BLaER1 treated with 17β-estradiol and CSF1 and Interleukin-3, amounts not matched to agents 10 nM and 100 nM (cell line): ENCODE data around the gene WWC2.
"Not testable (repeated sequence)": the region's sequence is repeated elsewhere in the genome, so short reads cannot be mapped to it uniquely, and the experiment has no call there.

Experiments used
- H3K27ac ChIP-seq, 11 experiments: shearing (Covaris generic); formaldehyde crosslinking; 2 replicates each; pipeline ENCODE4 v1.8.1; 2022
- H3K27me3 ChIP-seq, 11 experiments: shearing (Covaris generic); formaldehyde crosslinking; 2 replicates each; pipeline ENCODE4 v1.8.1; 2022
- H3K36me3 ChIP-seq, 11 experiments: shearing (Covaris generic); formaldehyde crosslinking; 2 replicates each; pipeline ENCODE4 v1.8.1; 2022
- H3K4me1 ChIP-seq, 10 experiments: shearing (Covaris generic); formaldehyde crosslinking; 2 replicates each; pipeline ENCODE4 v1.8.1; 2022
- H3K4me2 ChIP-seq, 11 experiments: shearing (Covaris generic); formaldehyde crosslinking; 2 replicates each; pipeline ENCODE4 v1.8.1; 2022
- H3K4me3 ChIP-seq, 10 experiments: shearing (Covaris generic); formaldehyde crosslinking; 2 replicates each; pipeline ENCODE4 v1.8.1; 2022
- H3K9ac ChIP-seq, 11 experiments: shearing (Covaris generic); formaldehyde crosslinking; 2 replicates each; pipeline ENCODE4 v1.8.1; 2022
- H3K9me3 ChIP-seq, 11 experiments: shearing (Covaris generic); formaldehyde crosslinking; replicated peaks in 1 of 11; 2 replicates each; pipeline ENCODE4 v1.8.1; 2022
- H4K20me1 ChIP-seq, 11 experiments: shearing (Covaris generic); formaldehyde crosslinking; 2 replicates each; pipeline ENCODE4 v1.8.1; 2022
- Cebpa-rat ChIP-seq, 11 experiments: shearing (Covaris generic); IDR thresholded peaks; 2 replicates each; pipeline ENCODE4 v1.8.1; 2022

The WWC2 gene

DNA sequence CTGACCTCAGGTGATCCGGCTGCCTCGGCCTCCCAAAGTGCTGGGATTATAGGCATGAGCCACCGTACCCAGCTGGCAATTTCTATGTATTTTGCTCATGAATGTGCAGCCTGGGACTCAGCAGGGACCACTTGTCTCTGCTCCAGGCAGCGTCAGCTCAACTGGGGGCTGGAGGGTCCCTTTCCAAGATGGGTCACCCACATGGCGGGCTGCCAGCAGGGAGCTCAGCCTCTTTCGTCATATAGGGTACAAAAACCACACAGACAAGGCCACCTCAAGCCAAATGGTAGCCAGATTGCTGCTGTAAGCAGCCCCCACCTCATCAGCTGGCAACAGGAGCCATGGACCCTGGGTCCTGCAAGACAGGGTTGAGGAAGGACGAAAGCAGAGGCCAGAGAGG lies 225.6 kb downstream of the WWC2 start:
- no peak for TF ChIP-seq Cebpa-rat (IDR thresholded peaks at IDR 0.05)
- Histone ChIP-seq H3K4me2 (no peak overlapping the region), H3K27me3 (no peaks in the 10 kb centered on the region), H3K9ac (no peak overlapping the region), H3K4me1 (peaks cover 6 to 16% (median 13%) of the 10 kb centered on the region in 10 experiments; a peak in 16 of 20 replicates), H3K9me3 (peaks cover 8 to 15% (median 11%) of the 10 kb centered on the region in 11 experiments; a peak in 19 of 22 replicates), H4K20me1 (no peaks in the 10 kb centered on the region), H3K4me3 (no peak overlapping the region), H3K36me3 (no peaks in the 10 kb centered on the region), H3K27ac (no peak overlapping the region)

DNA sequence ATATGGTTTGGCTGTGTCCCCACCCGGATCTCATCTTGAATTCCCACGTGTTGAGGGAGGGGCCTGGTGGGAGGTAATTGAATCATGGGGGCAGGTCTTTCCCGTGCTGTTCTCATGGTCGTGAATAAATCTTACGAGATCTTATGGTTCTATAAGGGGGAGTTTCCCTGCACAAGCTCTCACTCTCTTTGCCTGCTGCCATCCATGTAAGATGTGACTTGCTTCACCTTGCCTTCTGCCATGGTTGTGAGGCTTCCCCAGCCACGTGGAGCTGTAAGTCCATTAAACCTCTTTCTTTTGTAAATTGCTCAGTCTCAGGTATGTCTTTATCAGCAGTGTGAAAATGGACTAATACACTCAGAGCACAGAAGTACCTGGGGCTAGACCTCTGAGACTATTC lies 227.3 kb downstream of the WWC2 start:
- Histone ChIP-seq H3K4me2 (peak overlapping the region in 4 of 11 experiments; percentile 3 to 47 (median 30); a peak in 4 of 22 replicates), H3K9me3 (peaks cover 8 to 15% (median 11%) of the 10 kb centered on the region in 11 experiments; a peak in 19 of 22 replicates)
- not testable (repeated sequence) for H3K4me1 ChIP-seq, H3K27ac ChIP-seq, H3K4me3 ChIP-seq, H3K36me3 ChIP-seq, H3K27me3 ChIP-seq, H3K9ac ChIP-seq, H4K20me1 ChIP-seq

DNA sequence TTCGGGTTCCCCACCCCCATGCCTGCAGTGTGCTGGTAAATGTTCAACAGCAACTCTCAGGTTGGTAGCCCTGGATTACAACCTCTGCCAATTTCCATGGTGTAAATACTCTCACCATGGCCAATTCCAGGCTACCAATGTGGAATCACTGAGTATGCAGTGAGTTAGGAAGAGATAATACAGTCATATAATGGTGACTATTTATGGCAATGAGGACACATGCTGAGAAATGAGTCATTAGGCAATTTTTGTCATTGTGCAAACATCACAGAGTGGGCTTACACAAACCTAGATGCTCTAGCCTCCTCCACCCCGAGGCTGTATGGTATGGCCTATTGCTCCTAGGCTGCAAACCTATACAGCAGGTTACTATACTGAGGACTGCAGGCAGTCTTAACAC lies 227.8 kb downstream of the WWC2 start:
- peaks cover 8 to 15% (median 11%) of the 10 kb centered on the region in 11 experiments; a peak in 19 of 22 replicates for H3K9me3 ChIP-seq
- H3K4me1 ChIP-seq = peaks cover 0 to 8% (median 3%) of the 10 kb centered on the region in 10 experiments; a peak in 6 of 20 replicates
- H3K4me3 ChIP-seq = no peak overlapping the region
- H3K9ac ChIP-seq = no peak overlapping the region
- TF ChIP-seq Cebpa-rat (IDR thresholded peaks at IDR 0.05) = no peak
- peak overlapping the region in 4 of 11 experiments; percentile 3 to 47 (median 30); a peak in 4 of 22 replicates for H3K4me2 ChIP-seq
- H3K36me3 ChIP-seq = no peaks in the 10 kb centered on the region
- no peaks in the 10 kb centered on the region for H4K20me1 ChIP-seq
- H3K27me3 ChIP-seq = no peaks in the 10 kb centered on the region
- no peak overlapping the region for H3K27ac ChIP-seq

DNA sequence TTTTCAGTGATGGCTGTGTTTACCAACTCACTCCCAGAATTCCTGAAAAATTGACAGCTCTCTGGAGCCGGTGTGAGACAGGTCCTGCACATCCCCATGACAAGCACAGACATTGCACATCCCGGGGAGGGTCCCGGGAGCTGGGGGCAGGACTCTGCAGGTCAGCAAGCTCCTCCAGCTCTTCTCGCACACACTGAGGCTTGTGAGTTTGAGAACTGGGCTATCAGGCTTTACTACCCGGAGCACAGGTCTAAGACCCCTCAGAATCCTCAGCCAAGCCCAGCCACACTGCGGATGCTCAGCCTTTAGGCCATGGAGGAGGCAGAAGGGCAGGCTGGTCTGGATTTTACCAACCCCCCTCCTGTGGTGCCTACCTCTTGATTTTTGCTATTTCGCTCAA lies 228.8 kb downstream of the WWC2 start:
- no peak for TF ChIP-seq Cebpa-rat (IDR thresholded peaks at IDR 0.05)

DNA sequence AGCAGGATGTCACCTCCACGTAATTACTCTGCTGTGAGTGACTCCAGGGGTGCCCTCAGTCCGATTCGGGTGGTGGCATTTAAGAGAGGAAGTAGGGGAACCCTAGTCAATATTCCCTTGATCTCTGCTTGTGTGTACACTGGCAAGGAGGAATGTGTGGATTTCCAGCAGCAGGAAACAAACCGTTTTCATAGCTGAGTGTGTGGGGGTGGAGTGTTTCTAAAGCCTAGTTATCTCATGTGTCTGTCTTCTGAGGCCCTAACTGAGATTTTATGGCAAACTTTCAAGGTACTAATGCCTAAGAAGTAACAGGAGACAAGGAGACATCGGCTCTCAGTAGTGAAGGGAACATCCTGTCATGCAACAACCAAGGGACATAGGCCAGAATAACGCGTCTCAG lies 229.8 kb downstream of the WWC2 start:
- no peak overlapping the region for H3K9ac ChIP-seq
- H3K36me3 ChIP-seq = no peaks in the 10 kb centered on the region
- no peak overlapping the region for H3K4me3 ChIP-seq
- H3K9me3 ChIP-seq = peaks cover 8 to 15% (median 11%) of the 10 kb centered on the region in 11 experiments; a peak in 19 of 22 replicates
- no peaks in the 10 kb centered on the region for H3K27me3 ChIP-seq
- H3K4me2 ChIP-seq = no peak overlapping the region
- peaks cover 0 to 10% (median 3%) of the 10 kb centered on the region in 10 experiments; a peak in 8 of 20 replicates for H3K4me1 ChIP-seq
- no peak overlapping the region for H3K27ac ChIP-seq
- no peaks in the 10 kb centered on the region for H4K20me1 ChIP-seq
- TF ChIP-seq Cebpa-rat (IDR thresholded peaks at IDR 0.05) = no peak

More for the DNA sequence above, 228.8 kb downstream of the WWC2 start:
- Histone ChIP-seq H3K4me2 (no peak overlapping the region), H3K27me3 (no peaks in the 10 kb centered on the region), H3K27ac (no peak overlapping the region), H3K4me3 (no peak overlapping the region), H3K9ac (no peak overlapping the region), H3K4me1 (peaks cover 0 to 8% (median 3%) of the 10 kb centered on the region in 10 experiments; a peak in 7 of 20 replicates), H4K20me1 (no peaks in the 10 kb centered on the region), H3K9me3 (peaks cover 8 to 15% (median 11%) of the 10 kb centered on the region in 11 experiments; a peak in 19 of 22 replicates), H3K36me3 (no peaks in the 10 kb centered on the region)

DNA sequence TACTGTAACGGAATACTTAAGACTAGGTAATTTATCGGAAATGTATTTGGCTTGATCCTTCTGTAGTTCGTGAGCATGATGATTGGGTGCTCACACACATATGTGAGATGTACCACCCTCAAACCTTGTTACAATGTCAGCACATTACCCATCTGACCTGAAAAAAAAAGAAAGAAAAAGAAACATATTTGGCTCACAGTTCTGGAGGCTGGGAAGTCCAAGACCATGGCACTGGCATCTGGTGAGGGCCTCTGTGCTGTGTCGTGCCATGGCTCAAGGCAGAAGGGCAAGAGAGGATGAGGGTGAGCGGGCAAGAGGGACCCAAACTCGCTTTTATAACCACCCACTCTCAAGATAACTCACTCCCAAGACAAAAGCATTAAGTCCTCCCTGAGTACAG lies 230.2 kb downstream of the WWC2 start:
- Histone ChIP-seq H4K20me1 (no peaks in the 10 kb centered on the region), H3K4me3 (no peak overlapping the region), H3K27me3 (no peaks in the 10 kb centered on the region), H3K36me3 (no peaks in the 10 kb centered on the region), H3K4me1 (peaks cover 0 to 15% (median 3%) of the 10 kb centered on the region in 10 experiments; a peak in 8 of 20 replicates), H3K4me2 (no peak overlapping the region), H3K9me3 (peaks cover 8 to 15% (median 11%) of the 10 kb centered on the region in 11 experiments; a peak in 19 of 22 replicates), H3K9ac (no peak overlapping the region), H3K27ac (no peak overlapping the region)
- no peak for TF ChIP-seq Cebpa-rat (IDR thresholded peaks at IDR 0.05)

DNA sequence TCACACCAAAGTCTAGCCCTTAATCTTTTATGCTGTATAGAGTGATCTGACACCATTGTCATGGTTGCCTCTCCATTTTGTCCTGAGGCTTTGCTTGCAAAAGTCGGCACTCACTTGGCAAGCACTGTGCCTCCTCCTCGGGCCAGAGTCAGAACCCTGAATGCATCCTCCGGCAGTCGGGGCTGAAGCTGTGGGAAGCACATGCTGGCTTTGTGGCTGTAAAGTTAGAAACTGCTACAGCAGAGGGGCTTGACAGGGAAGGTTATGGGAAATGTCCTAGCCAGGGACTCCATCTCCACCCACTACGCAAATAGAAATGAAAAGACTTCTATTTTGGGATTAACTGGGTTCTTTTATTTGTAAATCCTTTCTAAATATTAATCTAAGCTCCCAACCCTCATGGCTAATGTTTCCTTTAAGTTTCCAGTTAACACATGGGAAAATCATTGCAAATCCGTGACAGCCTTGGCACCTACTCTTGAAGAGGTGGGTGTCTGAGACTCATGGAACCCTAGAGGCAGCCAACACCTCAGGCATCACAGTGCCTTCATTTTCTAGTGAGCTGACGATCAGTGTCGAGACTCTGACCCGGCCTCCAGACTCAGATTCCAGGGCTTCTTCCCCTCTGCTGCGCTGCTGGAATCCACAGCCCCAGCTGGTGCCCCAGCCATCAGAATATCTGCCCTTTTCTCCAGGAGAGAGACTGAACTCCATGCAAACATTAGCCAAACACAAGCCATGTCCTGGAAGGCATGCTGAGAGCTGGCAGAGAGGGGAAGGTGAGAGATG lies 231.1 kb downstream of the WWC2 start:
- no peaks in the 10 kb centered on the region for H3K36me3 ChIP-seq
- no peak overlapping the region for H3K9ac ChIP-seq
- peaks cover 0 to 21% (median 5%) of the 10 kb centered on the region in 10 experiments; a peak in 14 of 20 replicates for H3K4me1 ChIP-seq
- H3K27me3 ChIP-seq = no peaks in the 10 kb centered on the region
- TF ChIP-seq Cebpa-rat (IDR thresholded peaks at IDR 0.05) = no peak
- H4K20me1 ChIP-seq = no peaks in the 10 kb centered on the region
- H3K27ac ChIP-seq = no peak overlapping the region
- no peak overlapping the region for H3K4me3 ChIP-seq
- H3K4me2 ChIP-seq = no peak overlapping the region
- H3K9me3 ChIP-seq = peaks cover 8 to 15% (median 11%) of the 10 kb centered on the region in 11 experiments; a peak in 19 of 22 replicates

DNA sequence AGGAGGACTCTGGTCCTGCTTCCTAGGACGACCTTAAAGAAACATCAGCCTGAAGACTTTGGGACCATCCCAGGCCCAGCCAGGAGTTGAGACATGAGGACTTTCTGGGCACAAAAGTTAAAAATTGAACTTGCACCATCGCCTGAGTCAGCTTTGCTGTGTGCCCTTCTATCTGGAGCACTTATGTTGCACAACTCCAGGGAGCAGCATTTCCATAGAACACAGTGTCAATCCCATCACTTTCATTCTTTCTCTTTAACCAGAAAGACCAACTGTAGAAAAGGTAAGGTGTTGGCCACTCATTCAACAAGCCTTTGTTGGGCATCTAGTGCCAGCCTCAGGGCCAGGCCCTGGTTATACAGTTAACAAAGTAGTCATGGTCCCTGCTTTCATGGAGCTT lies 231.8 kb downstream of the WWC2 start:
- Histone ChIP-seq H3K27me3 (no peaks in the 10 kb centered on the region), H4K20me1 (no peaks in the 10 kb centered on the region), H3K36me3 (no peaks in the 10 kb centered on the region), H3K27ac (no peak overlapping the region), H3K4me1 (peaks cover 7 to 28% (median 11%) of the 10 kb centered on the region in 10 experiments), H3K4me2 (no peak overlapping the region), H3K9ac (no peak overlapping the region), H3K4me3 (no peak overlapping the region), H3K9me3 (peaks cover 6 to 11% (median 9%) of the 10 kb centered on the region in 11 experiments; a peak in 19 of 22 replicates)
- TF ChIP-seq Cebpa-rat (IDR thresholded peaks at IDR 0.05) = peak in 1 of 11 experiments; percentile 20; a peak in 1 of 22 replicates

DNA sequence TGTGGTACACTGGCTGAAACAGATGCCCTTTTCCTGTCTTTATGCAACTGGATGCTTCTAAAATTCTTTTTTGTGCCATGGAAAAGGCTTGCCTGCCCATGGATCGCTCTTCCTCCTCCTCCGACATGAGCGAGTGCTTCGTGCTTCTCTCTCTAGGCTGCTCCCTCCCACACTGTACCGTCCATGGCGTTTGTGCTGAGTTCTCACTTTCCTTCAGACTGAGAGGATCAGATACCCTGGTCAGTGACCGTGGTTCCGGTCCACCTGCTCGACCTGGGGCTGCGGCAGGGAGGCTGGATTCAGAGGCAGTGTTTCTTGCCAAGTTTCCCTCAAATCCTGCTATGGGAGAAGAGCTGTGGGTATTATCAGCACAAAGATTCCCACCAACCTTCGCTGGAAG lies 233.4 kb downstream of the WWC2 start:
- Histone ChIP-seq H3K27ac (no peak overlapping the region), H3K27me3 (no peaks in the 10 kb centered on the region), H3K4me1 (peaks cover 16 to 32% (median 22%) of the 10 kb centered on the region in 10 experiments), H3K9ac (no peak overlapping the region), H3K9me3 (0 out of 22 replicates have a peak, but pooled peaks cover 0 to 5% (median 0%) of the 10 kb centered on the region in 11 experiments), H3K36me3 (no peaks in the 10 kb centered on the region), H4K20me1 (no peaks in the 10 kb centered on the region), H3K4me3 (no peak overlapping the region), H3K4me2 (peak overlapping the region in 1 of 11 experiments; percentile 8; a peak in 1 of 22 replicates)
- no peak for TF ChIP-seq Cebpa-rat (IDR thresholded peaks at IDR 0.05)
